NOMO-1 treated with DMSO at 0.1 percent for 48 hours (cell line): Measurements from ENCODE around the gene WDR70.
"Not testable (repeated sequence)": the region's sequence is repeated elsewhere in the genome, so short reads cannot be mapped to it uniquely, and the experiment has no call there.

Experiments used
- DNase-seq: peaks from one replicate; lab custom pipeline; 2025; ENCODE audit not compliant: unreplicated experiment; lab: John Stamatoyannopoulos, UW

Gene WDR70

DNA sequence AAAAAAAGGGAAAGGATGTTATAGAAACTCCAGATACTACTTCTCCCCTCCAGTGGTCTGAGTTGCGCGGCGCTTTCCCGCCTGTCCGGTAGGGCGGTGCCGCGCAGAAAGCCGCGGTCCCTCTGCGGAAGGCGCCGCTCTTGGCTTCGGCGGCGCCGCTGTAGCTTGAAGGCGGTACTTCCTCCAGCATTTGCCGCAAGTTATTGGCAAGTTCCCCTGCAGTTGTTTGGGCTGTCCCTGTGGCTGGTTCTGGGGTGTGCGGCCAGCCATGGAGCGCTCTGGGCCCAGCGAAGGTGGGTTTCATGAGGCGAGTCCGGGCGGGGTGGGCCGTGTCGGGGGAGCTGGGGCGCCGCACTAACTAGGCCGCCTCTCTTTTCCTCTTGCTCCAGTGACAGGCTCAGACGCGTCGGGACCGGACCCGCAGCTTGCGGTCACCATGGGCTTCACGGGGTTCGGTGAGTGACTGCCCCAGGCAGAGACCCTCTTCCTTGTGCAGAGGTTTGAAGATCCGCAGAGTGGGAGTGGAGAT lies at the start of gene WDR70:
Gene WDR70, plus strand, starts transcription at position 219 of the 529 bp plus-strand sequence. Its CDS starts 50 bp downstream, at position 269.
- peak; percentile 99 for DNase-seq

DNA sequence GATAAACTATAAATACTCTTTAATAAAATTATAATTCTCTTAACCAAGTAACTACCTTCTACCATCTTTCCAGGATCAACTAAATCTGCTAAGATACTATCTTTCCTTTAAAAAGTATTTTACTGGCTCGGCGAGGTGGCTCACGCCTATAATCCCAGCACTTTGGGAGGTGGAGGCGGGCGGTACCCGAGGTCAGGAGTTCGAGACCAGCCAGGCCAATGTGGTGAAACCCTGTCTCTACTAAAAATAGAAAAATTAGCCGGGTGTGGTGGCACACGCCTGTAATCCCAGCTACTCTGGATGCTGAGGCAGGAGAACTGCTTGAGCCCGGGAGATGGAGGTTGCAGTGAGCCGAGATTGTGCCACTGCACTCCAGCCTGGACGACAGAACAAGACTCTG lies 44.4 kb upstream of the WDR70 start:
- not testable (repeated sequence) for DNase-seq

DNA sequence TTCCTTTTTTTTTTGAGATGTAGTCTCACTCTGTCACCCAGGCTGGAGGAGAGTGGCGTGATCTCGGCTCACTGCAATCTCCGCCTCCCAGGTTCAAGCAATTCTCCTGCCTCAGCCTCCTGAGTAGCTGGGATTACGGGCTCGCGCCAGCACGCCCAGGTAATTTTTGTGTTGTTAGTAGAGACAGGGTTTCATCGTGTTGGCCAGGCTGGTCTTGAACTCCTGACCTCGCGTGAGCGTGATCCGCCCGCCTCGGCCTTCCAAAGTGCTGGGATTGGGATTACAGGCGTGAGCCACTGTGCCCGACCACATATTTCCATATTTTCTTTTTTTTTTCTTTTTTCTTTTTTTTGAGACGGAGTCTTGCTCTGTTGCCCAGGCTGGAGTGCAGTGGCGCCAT lies 36.4 kb upstream of the WDR70 start:
- DNase-seq = not testable (repeated sequence)

DNA sequence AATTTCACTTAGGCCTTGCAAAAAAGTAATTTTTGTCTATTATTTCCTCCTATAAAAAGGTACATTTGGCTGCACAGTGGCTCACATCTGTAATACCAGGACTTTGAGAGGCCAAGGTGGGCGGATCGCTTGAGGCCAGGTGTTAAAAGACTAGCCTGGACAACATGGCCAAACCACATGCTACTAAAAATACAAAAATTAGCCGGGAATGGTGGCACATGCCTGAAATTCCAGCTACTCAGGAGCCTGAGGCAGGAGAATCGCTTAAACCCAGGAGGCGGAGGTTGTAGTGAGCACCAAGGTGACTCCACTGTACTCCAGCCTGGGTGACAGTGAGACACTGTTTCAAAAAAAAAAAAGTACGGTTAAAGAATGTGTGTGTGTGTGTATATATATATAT lies 24.0 kb upstream of the WDR70 start:
- DNase-seq = no peak

DNA sequence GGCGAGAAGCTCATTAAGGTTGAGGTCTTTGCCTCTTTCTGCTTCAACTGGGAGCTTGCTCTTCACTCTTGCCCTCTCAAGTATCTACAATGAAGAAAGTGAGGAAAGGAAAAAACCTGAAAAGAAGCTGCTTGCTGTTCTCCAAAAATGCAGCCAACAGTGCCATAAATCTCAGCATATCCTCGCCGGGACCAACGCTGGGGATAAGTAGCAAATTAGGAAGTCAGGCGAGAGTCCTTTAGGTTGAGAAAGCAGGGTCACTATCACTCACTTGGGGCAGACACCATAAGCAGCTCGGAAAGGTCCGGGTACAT lies 8.6 kb upstream of the WDR70 start:
- DNase-seq = no peak

DNA sequence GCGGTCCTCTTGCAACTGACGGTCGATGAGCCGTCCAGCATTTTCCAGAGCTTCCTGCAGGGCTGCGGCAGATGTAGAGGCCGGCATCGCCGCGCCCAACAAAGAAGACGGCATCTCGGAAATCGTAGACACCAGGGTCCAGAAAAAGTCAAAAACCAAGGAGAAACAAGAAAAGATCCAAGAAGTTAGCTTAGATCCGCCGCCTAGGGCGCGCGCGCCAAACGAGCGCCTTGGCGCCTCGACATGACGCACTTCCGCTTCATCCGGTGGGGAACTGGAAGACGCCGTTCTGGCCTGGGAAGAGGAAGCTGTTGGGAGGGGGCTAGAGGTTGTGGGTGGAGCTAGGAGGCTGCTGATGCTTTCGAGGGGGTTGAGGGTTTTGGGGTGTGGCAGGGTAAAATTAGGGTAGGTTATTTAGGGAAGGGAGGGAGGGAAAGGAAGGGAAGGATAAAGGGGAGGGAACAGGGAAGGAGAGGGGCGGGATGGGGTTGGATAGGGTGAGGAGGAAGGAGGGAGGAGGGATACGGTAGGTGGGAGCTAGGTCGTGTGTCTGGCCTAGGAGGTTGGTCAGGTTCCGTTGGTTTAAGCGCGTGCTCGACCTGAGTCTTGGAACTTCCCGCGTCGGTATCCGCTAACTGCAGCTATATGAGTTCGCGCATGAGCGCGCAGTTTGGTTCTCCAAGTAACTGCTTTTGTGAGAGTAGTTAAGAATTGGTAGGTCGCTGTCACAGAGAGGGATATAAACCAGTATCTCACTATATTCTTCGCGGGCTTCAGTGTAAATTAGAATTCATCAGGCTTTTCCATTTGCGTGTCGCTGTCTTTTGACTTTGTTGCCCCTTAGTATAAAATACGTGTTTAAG lies 8.0 kb upstream of the WDR70 start, which contains the start of gene NUP155:
Gene NUP155, minus strand, starts transcription at position 243 of the 863 bp plus-strand sequence. Its CDS starts 129 bp downstream, at position 114.
- peak; percentile 99 for DNase-seq

DNA sequence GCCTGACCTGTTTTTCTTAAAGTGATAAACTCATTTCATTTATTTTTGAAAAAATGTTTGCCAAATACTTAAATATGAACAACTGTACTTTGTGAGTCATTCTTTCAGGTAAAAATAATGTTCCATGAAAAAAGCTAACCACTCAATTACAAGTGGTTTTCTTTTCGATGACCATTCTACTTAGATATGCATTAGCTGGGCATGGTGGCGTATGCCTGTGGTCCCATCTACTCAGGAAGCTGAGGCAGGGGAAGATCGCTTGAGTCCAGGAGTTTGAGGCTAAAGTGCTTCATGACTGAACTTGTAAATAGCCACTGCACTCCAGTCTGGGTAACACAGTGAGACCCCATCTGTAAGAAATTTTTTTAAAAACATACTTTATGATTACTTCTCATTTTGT lies 4.0 kb upstream of the WDR70 start:
- no peak for DNase-seq

DNA sequence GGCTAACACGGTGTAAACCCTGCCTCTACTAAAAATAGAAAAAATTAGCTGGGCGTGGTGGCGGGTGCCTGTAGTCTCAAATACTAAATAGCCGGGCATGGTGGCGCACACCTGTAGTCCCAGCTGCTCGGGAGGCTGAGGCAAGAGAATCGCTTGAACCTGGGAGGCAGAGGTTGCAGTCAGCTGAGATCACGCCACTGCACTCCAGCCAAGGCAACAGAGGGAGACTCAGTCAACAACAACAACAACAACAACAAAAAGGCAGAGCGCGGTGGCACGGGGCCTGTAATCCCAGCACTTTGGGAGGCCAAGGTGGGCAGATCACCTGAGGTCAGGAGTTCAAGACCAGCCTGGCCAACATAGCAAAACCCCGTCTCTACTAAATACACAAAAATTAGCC lies 1.1 kb upstream of the WDR70 start:
- DNase-seq = not testable (repeated sequence)

DNA sequence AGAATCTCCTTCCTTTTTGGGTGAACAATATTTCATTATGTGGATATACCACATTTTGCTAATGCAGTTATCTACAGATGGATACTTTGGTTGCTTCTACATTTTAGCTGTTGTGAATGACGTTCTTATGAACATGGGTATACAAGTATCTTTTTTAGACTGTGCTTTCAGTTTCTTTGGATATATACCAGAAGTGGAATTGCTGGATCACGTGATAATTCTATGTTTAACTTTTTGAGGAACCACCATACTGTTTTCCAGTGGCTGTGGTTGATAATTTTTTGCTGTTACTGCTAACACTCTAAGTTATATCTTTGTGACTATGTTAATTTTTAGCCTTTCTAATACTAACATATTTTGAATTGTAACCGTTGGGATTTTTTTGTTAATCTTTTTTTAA lies 12.5 kb downstream of the WDR70 start:
- peak; percentile 90 for DNase-seq

DNA sequence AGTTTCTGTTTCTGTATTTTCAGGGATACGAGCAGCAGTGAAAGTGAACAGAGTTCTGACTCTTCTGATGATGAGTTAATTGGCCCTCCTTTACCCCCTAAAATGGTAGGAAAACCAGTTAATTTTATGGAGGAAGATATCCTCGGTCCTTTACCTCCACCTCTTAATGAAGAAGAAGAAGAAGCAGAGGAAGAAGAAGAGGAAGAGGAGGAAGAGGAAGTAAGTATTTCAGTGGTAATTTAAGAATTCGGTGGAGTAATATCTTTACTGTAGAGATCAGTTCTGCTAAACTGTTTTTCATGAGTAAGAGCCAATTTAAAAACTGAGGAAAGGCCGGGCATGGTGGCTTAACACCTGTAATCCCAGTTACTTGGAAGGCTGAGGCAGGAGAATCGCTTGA lies 17.2 kb downstream of the WDR70 start:
- DNase-seq = peak; percentile 59

DNA sequence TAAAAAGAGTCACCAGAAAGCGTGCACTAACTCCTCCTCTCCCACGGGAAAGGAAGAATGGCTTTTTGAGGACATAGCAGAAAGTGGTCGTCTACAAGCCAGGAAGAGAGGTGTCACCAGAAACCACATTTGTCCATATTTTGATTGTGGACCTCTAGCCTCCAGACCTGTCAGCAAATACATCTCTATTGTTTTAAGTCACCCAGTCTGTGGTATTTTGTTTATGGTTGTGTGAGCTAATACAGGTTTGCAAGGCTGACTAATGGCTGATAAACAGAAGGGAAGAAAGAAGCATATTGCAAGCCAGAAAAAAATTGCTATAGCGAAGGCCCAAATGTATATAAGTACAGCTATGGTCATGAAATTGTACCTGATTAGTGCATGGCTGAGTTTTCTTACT lies 21.4 kb downstream of the WDR70 start:
- DNase-seq = no peak

DNA sequence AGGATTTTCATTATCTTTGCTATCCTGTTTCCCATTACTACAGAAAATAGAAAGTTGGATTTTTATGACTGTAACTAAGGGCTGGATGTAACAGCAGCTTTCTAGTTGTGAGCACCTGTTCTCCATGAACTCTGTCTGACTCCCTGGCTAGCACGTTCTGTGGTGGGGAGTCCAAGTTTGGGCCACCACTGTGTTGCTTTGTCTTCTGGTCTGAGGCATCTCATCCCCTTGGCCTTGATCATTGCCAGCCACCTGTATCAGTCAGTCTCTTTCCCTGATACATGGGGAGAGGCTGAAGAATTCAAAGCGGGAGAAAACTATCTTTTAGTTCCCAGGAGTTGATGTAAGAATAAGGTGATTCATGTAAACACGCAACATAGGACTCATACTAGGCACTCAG lies 33.4 kb downstream of the WDR70 start:
- no peak for DNase-seq

DNA sequence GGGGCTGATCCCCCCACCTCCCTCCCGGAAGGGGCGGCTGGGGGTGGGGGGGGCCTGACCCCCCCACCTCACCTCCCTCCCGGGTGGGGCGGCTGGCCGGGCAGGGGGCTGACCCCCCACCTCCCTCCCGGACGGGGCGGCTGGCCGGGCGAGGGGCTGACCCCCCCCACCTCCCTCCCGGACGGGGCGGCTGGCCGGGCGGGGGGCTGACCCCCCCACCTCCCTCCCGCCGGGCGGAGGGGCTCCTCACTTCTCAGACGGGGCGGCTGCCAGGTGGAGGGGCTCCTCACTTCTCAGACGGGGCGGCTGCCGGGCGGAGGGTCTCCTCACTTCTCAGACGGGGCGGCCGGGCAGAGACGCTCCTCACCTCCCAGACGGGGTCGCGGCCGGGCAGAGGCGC lies 36.3 kb downstream of the WDR70 start:
- DNase-seq = not testable (repeated sequence)

DNA sequence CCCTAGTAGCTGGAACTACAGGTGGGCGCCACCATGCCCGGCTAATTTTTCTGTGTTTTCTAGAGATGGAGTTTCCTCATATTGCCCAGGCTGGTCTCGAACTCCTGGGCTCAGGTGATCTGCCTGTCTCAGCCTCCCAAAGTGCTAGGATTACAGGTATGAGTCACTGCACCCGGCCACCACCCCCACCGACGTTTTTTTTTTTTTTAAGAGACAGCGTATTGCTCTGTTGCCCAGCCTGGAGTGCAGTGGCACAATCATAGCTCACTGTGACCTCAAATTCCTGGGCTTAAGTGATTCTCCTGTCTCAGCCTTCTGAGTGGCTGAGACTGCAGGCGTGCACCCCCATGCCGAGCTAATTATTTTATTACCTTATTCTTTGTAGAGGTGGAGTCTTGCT lies 38.2 kb downstream of the WDR70 start:
- no peak for DNase-seq

DNA sequence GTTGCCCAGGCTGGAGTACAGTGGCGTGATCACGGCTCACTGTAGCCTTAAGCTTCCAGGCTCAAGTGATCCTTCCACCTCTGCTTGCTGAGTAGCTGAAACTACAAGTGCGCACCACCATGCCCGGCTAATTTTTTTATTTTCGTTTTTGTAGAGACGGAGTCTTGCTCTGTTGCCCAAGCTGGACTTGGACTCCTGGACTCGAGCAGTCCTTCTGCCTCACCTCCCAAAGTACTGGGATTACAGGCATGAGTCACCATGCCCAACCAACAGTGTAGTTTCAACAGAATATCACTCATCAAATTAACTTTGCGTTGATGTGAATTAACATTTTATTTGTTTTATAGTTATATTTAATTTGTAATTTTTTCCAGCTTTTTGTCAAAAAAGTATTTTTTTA lies 45.3 kb downstream of the WDR70 start:
- no peak for DNase-seq

DNA sequence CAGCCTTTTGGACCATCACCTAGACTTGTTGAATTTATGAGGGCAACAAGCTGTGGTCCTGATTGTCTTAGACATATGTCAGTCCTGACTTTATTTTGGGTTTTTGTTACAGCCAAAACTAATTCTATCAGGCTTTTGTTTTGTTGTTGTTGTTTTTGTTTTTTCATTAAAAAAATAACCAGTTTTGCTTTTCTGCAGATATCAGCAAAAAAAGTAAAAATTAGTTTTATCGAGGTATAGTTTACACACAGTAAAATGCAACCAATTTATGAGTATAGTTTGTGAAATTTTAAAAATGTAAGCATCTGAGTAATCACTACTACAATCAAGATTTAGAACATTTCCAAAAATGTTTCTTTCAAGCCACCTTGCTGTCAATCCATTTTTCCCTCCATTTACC lies 48.9 kb downstream of the WDR70 start:
- DNase-seq = no peak

DNA sequence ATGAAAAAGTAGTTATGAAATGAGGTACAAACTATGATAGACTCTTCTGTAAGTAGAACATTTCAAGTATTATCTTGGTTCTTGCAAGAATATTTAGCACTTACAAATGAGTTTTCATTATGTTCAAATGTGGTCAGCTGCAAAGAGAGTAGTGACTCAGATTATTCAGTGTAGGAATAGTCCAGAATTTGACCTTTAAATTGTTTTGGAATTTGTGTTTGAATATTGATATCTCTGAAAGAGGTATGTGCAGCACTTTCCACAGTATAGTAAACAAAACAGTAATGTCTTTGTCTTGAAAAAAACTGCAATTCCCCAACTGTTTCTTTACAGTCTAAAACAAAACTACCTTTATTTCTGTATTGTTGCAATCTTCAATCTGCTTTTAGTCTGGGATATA lies 56.1 kb downstream of the WDR70 start:
- no peak for DNase-seq

DNA sequence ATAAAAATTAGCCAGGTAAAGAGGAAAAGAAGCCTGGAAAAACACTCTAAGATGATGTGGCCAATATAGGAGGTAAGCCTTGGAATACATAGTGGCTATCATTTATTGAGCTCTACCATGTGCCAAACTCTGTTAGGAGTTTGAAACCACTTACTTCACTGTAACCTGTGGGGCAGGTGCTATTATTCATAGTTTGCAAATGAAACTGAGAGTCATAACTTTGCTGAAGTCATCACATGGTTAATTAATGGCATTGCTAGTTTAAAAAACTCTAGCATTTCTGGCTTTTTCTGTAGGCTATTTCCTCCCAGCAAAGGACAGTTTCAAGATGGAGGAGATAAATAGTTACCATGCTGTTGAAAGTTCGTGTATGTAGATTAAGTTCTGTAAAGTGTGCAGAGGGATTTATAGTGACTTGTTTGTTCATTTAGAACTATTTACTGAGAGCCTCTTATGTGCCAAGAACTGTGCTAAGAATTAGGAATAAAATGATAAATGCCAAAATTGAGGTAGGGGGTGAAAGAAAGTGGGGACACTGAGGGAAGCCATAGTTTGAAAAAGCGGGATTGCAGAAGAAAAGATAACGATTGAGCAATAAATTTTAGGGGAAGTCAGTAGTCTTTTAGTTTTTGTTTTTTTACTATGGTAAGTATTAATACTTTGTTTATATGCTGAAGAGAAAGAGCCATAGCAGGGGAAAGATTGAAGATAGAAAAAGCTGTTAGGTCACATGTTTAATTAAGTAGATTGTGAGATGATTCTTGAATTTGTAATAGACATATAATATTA lies 57.2 kb downstream of the WDR70 start:
- peak; percentile 56 for DNase-seq

DNA sequence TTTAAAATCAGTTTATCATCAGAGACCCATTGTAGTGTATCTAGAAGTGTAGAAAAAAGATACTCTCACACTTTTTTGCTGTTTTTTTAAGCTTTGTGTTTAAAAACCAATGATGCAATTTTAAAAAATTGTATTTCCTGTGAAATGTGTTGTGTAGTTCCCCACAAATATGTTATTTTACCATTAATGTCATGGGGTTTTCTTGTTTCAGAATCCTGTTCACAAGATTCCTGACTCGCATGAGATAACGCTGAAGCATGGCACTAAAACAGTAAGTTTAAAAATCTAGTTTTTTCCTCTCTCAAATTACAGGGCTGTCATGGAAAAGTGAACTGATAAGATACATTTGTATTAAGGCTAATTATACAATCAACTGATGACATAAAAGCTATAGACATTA lies 58.6 kb downstream of the WDR70 start:
- no peak for DNase-seq

DNA sequence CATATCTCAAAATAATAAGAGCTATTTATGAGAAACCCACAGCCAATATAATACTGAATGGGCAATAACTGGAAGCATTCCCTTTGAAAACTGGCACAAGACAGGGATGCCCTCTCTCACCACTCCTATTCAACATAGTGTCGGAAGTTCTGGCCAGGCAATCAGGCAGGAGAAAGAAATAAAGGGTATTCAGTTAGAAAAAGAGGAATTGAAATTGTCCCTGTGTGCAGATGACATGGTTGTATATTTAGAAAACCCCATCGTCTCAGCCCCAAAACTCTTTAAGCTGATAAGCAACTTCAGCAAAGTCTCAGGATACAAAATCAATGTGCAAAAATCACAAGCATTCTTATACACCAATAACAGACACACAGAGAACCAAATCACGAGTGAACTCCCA lies 66.7 kb downstream of the WDR70 start:
- peak; percentile 71 for DNase-seq

DNA sequence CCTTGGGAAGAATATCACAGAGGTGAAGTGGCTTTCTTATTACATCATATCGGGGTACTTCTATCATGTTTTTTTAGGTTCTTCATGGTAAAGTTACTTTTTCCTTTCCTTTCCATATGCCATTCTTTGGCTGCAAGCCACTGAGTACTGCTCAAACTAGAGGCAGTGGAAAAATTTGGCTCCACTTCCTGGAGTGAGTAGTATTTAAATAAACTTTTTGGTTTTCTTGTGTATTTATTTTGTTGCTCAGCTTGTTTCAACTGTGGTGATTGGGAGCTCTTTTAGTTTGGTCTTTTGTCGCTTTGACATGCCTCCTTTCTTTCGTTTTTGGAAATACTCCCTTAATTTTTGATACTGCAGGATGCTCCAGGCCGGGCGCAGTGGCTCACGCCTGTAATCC lies 69.8 kb downstream of the WDR70 start:
- no peak for DNase-seq

DNA sequence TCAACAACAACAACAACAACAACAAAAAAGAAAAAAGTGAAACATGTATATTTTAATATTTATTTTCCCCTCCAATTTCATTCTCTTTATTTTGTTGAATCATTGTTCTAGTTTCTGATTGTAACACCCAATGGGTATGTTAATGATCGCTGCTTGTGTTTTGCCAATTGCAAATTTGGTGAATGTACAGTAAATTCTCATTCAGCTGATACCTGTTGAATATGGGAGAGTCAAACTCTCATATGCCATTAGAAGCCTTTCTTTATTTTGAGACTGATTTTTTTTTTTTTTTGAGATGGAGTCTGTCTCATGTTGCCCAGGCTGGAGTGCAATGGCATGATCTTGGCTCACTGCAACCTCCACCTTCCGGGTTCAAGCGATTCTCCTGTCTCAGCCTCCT lies 72.9 kb downstream of the WDR70 start:
- DNase-seq = not testable (repeated sequence)
